CD4-positive, alpha-beta T cell treated with Interleukin-1 beta for 1 hour (primary cell): ENCODE measurements around the gene OS9.

Source experiments
- DNase-seq, 2 donors: peaks; one replicate each; pipeline ENCODE4 v3.0.0-alpha.2; 2020 to 2022

The OS9 gene

GRCh38 chr12:57769594-57769993 lies 75.7 kb downstream of the OS9 start:
- DNase-seq: no peak

- no peak for DNase-seq
Observed at GRCh38 chr12:57770734-57771133, 76.8 kb downstream of the OS9 start.
